ENCODE measurements around the gene STXBP2. TPM values are rescaled to one million over a fixed set of nuclear protein-coding genes. Genes with fewer than 3 reads are reported as not detected.

Gene STXBP2
- total RNA-seq, 2 donors from 2014 or later, result 61.0 to 151 TPM

- H3K27ac ChIP-seq, result no peak overlapping the region
- 26 to 28% methylated on average over 19 to 22 of the region's 22 CpGs for WGBS, 2 donors
- H3K27me3 ChIP-seq, result no peaks in the 10 kb centered on the region
Measured at GRCh38 chr19:7679771-7680605, 43.1 kb downstream of the STXBP2 start.

GRCh38 chr19:7680606-7681339 is 43.9 kb downstream of the STXBP2 start, which contains the start of gene TRAPPC5:
Gene TRAPPC5 (plus strand): TSS chr19:7680833. CDS start chr19:7682254, 1,421 bp downstream.
- TF ChIP-seq, protein P1, sequence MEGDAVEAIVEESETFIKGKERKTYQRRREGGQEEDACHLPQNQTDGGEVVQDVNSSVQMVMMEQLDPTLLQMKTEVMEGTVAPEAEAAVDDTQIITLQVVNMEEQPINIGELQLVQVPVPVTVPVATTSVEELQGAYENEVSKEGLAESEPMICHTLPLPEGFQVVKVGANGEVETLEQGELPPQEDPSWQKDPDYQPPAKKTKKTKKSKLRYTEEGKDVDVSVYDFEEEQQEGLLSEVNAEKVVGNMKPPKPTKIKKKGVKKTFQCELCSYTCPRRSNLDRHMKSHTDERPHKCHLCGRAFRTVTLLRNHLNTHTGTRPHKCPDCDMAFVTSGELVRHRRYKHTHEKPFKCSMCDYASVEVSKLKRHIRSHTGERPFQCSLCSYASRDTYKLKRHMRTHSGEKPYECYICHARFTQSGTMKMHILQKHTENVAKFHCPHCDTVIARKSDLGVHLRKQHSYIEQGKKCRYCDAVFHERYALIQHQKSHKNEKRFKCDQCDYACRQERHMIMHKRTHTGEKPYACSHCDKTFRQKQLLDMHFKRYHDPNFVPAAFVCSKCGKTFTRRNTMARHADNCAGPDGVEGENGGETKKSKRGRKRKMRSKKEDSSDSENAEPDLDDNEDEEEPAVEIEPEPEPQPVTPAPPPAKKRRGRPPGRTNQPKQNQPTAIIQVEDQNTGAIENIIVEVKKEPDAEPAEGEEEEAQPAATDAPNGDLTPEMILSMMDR (IDR thresholded peaks at IDR 0.05), result peak; percentile 52 to 99 (median 99)
- peak in 2 of 3 donors; percentile 41 to 54 for TF ChIP-seq POLR2A (IDR thresholded peaks at IDR 0.05)
- H3K36me3 ChIP-seq (replicated peaks in 1 of 2; ENCODE audit: insufficient read depth in 1 of 2, low read depth in 2 of 2), result peaks cover 0 to 2% of the 10 kb centered on the region in 2 donors
- peak; percentile 86 to 90 (median 88) for DNase-seq
- 0 to 1% methylated on average over 28 to 71 of the region's 79 CpGs for WGBS, 2 donors
- H3K4me1 ChIP-seq, result peaks cover 18% of the 10 kb centered on the region
- H3K27me3 ChIP-seq, result no peaks in the 10 kb centered on the region
- intact Hi-C loops (cut with DNase I), result loop anchor here (10.0 kb wide), 1 partner anchor 124 kb away; no protein-coding TSS in a partner anchor
- peak within 1 kb of the TSS in 3 of 4 donors; percentile 83 to 87 (median 87) for H3K27ac ChIP-seq
- ATAC-seq, result peak; percentile 92
- no peaks in the 10 kb centered on the region for H3K9me3 ChIP-seq
- peak within 1 kb of the TSS; percentile 69 to 99 for H3K4me3 ChIP-seq

More at GRCh38 chr19:7679771-7680605, 43.1 kb downstream of the STXBP2 start:
- intact Hi-C loops (cut with DNase I), result loop anchor here (5.0 to 10.0 kb wide), 2 partner anchors 113 to 125 kb away; no protein-coding TSS in a partner anchor
- no peak overlapping the region for H3K4me3 ChIP-seq
- peaks cover 0 to 2% of the 10 kb centered on the region in 2 donors for H3K36me3 ChIP-seq (replicated peaks in 1 of 2; ENCODE audit: insufficient read depth in 1 of 2, low read depth in 2 of 2)
- ATAC-seq, result no peak
- peaks cover 18% of the 10 kb centered on the region for H3K4me1 ChIP-seq
- TF ChIP-seq, protein P1 (IDR thresholded peaks at IDR 0.05), result no peak
- no peak for TF ChIP-seq POLR2A (IDR thresholded peaks at IDR 0.05)
- DNase-seq, result no peak
- no peaks in the 10 kb centered on the region for H3K9me3 ChIP-seq

- Histone ChIP-seq H3K27me3 (no peaks in the 10 kb centered on the region), H3K4me1 (peaks cover 18% of the 10 kb centered on the region), H3K9me3 (no peaks in the 10 kb centered on the region), H3K36me3 (replicated peaks in 1 of 2; ENCODE audit: insufficient read depth in 1 of 2, low read depth in 2 of 2) (peaks cover 0 to 2% of the 10 kb centered on the region in 2 donors), H3K27ac (peak overlapping the region in 3 of 4 donors; percentile 83 to 87 (median 87)), H3K4me3 (peak overlapping the region; percentile 69 to 99)
- intact Hi-C loops (cut with DNase I), result loop anchor here (10.0 kb wide), 1 partner anchor 123 kb away; no protein-coding TSS in a partner anchor
- no peak for TF ChIP-seq POLR2A (IDR thresholded peaks at IDR 0.05)
- TF ChIP-seq, protein P1 (IDR thresholded peaks at IDR 0.05), result peak in 6 of 7 experiments; percentile 37 to 73 (median 60)
- WGBS, 2 donors, result 9 to 10% methylated on average over 35 to 43 of the region's 43 CpGs
- DNase-seq, result peak; percentile 74 to 88 (median 81)
- ATAC-seq, result peak; percentile 65
Measured at GRCh38 chr19:7681340-7682174, 44.6 kb downstream of the STXBP2 start.

DNA sequence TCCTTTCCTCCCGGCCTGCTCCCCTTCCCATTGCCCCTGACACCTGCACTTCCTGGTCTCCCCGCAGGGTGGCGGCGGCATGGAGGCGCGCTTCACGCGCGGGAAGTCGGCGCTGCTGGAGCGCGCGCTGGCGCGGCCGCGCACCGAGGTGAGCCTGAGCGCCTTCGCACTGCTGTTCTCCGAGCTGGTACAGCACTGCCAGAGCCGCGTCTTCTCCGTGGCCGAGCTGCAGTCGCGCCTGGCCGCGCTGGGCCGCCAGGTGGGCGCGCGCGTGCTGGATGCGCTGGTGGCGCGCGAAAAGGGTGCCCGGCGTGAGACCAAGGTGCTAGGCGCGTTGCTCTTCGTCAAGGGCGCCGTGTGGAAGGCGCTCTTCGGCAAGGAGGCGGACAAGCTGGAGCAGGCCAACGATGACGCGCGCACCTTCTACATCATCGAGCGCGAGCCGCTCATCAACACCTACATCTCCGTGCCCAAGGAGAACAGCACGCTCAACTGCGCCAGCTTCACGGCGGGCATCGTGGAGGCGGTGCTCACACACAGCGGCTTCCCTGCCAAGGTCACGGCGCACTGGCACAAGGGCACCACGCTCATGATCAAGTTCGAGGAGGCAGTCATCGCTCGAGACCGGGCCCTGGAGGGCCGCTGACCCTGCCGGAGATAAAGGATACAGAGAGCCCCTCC is 45.4 kb downstream of the STXBP2 start:
- Histone ChIP-seq H3K27ac (no peak overlapping the region), H3K36me3 (replicated peaks in 1 of 2; ENCODE audit: insufficient read depth in 1 of 2, low read depth in 2 of 2) (peaks cover 0 to 2% of the 10 kb centered on the region in 2 donors), H3K9me3 (no peaks in the 10 kb centered on the region), H3K27me3 (no peaks in the 10 kb centered on the region), H3K4me1 (peaks cover 18% of the 10 kb centered on the region), H3K4me3 (no peak overlapping the region)
- intact Hi-C loops (cut with DNase I), result loop anchor here (10.0 kb wide), 1 partner anchor 122 kb away; no protein-coding TSS in a partner anchor
- DNase-seq (no peak), ATAC-seq (no peak)
- 89 to 90% methylated on average over 44 to 53 of the region's 74 CpGs for WGBS, 2 donors
- TF ChIP-seq, protein P1 (IDR thresholded peaks at IDR 0.05), result no peak
- TF ChIP-seq POLR2A (IDR thresholded peaks at IDR 0.05), result no peak

Data from body of pancreas (tissue), 4 donors.